HFF-Myc (cell line): Measurements from ENCODE around the gene RNF123.
A peak's percentile ranks its signal among the peaks of the same experiment; 100 is the strongest.

Experiments used
- DNase-seq: peaks from one replicate; pipeline ENCODE4 v3.0.0-alpha.2; 2011; ENCODE audit warnings: low read depth; ENCODE audit errors: extremely low read depth
- H3K4me3 ChIP-seq: replicated peaks from 2 replicates; pipeline ENCODE4 v1.5.1; 2011; ENCODE audit warnings: low read depth, mild to moderate bottlenecking, control low read depth, low read length
- TF ChIP-seq, protein P1 (sequence below): IDR thresholded peaks from 2 replicates; pipeline ENCODE4 v1.5.1; 2012; ENCODE audit warnings: mild to moderate bottlenecking, low read depth, low read length, control low read depth; ENCODE audit errors: missing control alignments

Gene RNF123

DNA sequence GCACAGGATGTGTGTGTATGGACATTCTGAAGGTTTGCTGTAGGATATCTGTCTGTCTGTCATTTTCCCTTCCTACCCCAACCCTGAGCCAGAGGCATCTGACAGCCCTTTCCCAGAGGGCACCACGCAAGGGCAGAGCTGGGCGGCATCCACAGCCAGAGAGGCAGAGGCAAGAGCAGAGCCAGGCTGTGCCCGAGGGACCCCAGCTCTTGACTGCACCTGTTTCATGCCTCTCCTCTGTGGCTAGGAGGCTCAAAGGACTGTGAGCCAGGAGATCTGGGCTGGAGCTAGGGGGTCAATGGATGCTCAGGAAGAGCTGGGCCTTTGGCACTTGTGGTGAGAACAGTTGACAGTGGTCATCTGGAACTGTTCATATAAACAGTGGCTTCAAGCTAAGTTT lies 20.0 kb upstream of the RNF123 start:
- no peak for DNase-seq
- no peak overlapping the region for H3K4me3 ChIP-seq

DNA sequence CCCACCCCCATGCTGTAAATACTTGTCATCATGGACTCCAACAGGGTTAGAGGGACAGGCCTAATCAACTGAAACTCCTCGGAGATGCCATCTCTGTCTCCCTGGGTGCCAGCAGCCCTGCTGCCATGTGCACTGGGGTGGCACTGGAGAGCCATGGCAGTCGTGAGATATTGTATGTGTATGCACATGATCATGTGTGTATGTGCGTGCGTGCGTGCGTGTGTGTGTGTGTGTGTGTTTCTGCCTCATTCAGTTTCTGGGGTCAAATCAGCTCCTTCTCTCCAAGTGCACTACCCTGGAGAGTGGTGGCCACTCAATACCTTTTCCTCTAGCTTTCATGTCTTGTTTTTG lies 18.4 kb upstream of the RNF123 start:
- no peak for DNase-seq
- H3K4me3 ChIP-seq: no peak overlapping the region
- TF ChIP-seq, protein P1, sequence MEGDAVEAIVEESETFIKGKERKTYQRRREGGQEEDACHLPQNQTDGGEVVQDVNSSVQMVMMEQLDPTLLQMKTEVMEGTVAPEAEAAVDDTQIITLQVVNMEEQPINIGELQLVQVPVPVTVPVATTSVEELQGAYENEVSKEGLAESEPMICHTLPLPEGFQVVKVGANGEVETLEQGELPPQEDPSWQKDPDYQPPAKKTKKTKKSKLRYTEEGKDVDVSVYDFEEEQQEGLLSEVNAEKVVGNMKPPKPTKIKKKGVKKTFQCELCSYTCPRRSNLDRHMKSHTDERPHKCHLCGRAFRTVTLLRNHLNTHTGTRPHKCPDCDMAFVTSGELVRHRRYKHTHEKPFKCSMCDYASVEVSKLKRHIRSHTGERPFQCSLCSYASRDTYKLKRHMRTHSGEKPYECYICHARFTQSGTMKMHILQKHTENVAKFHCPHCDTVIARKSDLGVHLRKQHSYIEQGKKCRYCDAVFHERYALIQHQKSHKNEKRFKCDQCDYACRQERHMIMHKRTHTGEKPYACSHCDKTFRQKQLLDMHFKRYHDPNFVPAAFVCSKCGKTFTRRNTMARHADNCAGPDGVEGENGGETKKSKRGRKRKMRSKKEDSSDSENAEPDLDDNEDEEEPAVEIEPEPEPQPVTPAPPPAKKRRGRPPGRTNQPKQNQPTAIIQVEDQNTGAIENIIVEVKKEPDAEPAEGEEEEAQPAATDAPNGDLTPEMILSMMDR: no peak

More for the DNA sequence above, 20.0 kb upstream of the RNF123 start:
- TF ChIP-seq, protein P1: no peak

DNA sequence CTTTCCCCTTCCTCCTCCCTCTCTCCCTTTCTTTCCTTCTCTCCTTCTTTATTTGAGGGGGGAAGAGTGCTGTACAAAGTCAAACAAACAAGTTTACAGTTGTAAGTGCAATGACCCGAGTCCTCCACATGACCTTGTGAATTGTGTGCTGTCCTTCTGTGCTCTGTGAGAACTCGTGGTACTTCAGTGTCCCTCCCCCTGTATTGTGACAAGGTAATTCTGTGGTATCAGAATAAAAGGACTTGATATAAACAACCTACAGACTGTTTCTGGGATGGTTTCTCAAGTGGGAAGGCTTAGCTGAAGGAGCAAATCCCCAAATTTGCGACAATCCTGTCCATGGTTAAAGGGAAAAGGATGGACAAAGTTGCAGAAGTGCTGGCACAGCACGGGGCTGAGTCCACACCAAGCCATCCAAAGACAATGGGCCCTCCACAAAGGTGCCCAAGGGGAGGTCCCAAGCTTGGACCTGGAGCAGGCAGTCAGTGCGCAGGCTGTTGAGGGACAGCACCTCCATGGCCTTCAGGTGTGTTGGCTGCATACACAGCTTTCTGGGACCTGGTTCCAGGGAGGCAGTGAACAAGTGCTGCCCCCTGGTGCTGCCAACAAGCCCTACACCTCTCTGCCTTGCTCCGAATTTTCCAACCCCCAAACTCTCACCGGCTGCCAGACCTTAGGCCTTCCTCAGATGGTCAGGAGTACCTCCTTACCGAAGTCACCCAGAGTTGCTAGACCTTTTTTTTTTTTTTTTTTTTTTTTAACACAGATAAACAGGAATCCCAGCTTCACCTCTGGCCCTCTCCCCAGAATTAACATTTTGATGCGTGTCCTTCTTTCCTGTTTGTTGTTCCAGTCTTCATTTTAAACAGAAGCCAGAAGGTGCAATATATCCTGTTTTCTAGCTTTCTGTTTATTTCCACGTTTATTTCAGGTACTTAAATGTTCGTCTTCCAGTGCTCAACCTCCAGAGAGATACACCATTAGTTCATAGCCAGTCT lies 17.8 kb upstream of the RNF123 start:
- TF ChIP-seq, protein P1: peak; percentile 88
- peak; percentile 32 for DNase-seq
- H3K4me3 ChIP-seq: no peak overlapping the region

DNA sequence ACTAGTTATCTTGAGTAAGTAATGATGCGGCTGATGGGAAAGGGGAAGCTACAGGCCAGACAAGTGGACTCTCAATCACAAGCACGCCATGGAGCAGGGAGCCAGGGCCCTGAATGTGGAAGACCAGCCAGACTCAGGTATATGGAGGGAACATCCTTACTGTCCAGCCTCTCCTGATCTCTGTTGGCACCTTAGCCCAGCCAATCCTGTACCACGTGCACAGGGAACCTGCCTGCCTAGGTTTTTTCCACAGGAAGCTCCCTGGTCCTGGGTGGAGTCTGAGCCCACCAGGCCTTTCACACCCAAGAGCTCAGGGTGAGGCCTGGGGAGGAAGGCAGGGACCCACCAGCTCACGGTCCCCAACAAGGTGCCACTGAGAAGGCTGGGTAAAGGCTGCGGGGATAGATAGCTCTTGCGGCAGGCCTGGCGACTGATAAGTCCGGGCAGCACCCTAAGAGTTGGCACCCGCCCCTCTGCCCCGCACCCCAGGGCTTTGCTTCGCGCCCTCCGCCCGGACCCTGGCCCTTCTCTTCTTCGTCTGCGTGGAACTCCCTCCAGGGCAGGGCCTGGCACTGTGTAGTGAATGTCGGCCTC lies 16.1 kb upstream of the RNF123 start:
- TF ChIP-seq, protein P1: no peak
- no peak for DNase-seq
- peak overlapping the region; percentile 83 for H3K4me3 ChIP-seq

DNA sequence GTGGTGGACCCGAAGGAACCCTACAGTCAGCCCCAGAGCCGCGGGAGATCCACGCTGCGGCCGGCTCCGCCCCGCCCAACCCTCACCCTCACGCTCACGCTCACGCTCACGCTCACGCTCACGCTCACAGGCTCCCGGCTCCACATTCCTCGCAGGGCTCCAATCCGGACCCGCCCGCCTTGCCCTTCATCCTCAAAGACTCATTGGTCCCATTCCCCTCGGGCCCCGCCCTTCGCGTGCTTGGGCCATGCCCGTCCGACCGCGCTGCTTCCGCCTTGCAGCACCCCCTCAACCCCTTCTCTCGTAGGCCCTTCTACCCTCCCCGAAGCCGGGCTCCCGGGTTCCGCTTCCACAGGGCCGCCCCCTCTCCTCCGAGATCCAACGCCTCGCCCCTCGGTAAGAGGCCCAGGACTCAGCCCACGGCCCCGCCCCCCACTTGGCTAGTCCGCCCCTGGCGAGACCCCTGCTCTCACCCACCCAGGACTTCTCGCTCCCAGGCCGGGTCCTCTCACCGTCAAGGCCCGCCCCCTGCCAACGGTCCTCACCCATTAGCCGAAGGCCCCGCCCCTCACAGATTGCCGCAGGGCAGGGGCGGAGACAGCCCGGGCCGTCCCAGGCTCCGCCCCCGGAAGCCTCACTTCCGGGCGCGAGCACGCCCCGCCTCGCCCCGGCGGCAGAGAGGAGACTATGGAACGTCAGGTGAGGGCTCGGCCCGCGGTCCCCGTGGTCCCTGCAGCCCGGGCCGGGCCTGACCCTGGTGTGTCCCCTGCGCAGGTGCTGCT lies 15.5 kb upstream of the RNF123 start, which contains the start of gene APEH:
TSS of gene APEH (plus strand) at position 637 of the 782 bp plus-strand sequence. CDS start at position 688, 51 bp downstream.
- H3K4me3 ChIP-seq: peak within 1 kb of the TSS; percentile 83
- peak; percentile 92 for DNase-seq
- TF ChIP-seq, protein P1: no peak

DNA sequence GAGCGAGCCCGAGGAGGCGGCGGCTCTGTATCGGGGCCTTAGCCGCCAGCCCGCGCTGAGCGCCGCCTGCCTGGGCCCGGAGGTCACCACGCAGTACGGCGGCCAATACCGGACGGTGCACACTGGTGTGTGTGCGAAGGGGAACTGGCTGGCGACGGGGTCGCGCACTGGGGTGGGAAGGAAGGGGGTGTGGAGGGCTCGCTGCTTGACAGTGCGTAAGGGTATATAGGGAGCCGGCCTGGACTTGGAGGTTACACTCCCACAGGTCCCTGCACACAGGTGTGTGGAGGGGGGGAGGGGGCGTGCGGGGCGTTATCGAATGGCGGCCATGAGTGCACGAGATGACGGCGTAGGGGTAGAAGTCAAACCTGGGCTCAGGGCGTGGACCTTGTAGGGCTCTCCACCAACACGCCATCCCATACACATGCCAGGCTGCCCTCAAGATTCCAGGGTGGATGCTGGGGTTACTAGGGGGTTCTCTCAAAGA lies 14.8 kb upstream of the RNF123 start:
- TF ChIP-seq, protein P1: no peak
- no peak for DNase-seq
- peak overlapping the region; percentile 83 for H3K4me3 ChIP-seq
